OCI-LY1 (cell line): ENCODE measurements around the gene PRR15L.
"Not testable (repeated sequence)": the region's sequence is repeated elsewhere in the genome, so short reads cannot be mapped to it uniquely, and the experiment has no call there.

Experiments used
- H2AFZ ChIP-seq: fragments of 200-600 bp; sonication (generic), shearing (Covaris generic); 2 replicates; pipeline ENCODE4 v1.6.0; 2014; ENCODE audit warnings: antibody characterized with exemption, mild to moderate bottlenecking, low read length
- H3F3A ChIP-seq: fragments of 200-600 bp; sonication (generic), shearing (Covaris generic); 2 replicates; pipeline ENCODE4 v1.6.0; 2014; ENCODE audit warnings: mild to moderate bottlenecking, antibody characterized with exemption, low read length, moderate library complexity; ENCODE audit not compliant: insufficient read depth
- H3K27ac ChIP-seq: fragments of 200-600 bp; sonication (generic); 2 replicates; pipeline ENCODE4 v1.5.1; 2014; ENCODE audit warnings: low read length, mixed run types, mild to moderate bottlenecking, low read depth; ENCODE audit not compliant: poor library complexity, severe bottlenecking
- H3K27me3 ChIP-seq: fragments of 200-600 bp; sonication (generic); 2 replicates; pipeline ENCODE4 v1.6.0; 2014; ENCODE audit warnings: antibody characterized with exemption, mild to moderate bottlenecking, low read length, moderate library complexity; ENCODE audit not compliant: insufficient read depth
- H3K36me3 ChIP-seq: fragments of 200-600 bp; sonication (generic); 2 replicates; pipeline ENCODE4 v1.6.1; 2014; ENCODE audit warnings: mild to moderate bottlenecking, antibody characterized with exemption, low read length, moderate library complexity, mixed read lengths; ENCODE audit not compliant: insufficient read depth
- H3K4me1 ChIP-seq: fragments of 200-600 bp; sonication (generic); 2 replicates; pipeline ENCODE4 v1.5.1; 2014; ENCODE audit warnings: mild to moderate bottlenecking, low read length, moderate library complexity; ENCODE audit not compliant: insufficient read depth, severe bottlenecking
- H3K4me2 ChIP-seq: fragments of 200-600 bp; sonication (generic), shearing (Covaris generic); 2 replicates; pipeline ENCODE4 v1.6.1; 2014; ENCODE audit warnings: low read length
- H3K4me3 ChIP-seq: fragments of 200-600 bp; sonication (generic); 2 replicates; pipeline ENCODE4 v1.5.1; 2014; ENCODE audit warnings: low read length, low read depth, mild to moderate bottlenecking, mixed read lengths; ENCODE audit not compliant: poor library complexity, severe bottlenecking
- H3K79me2 ChIP-seq: fragments of 200-600 bp; shearing (Covaris generic); 2 replicates; pipeline ENCODE4 v1.6.1; 2016; ENCODE audit warnings: mixed run types, low read length, mixed read lengths; ENCODE audit not compliant: insufficient read depth
- H3K9ac ChIP-seq: fragments of 200-600 bp; sonication (generic), shearing (Covaris generic); 2 replicates; pipeline ENCODE4 v1.6.1; 2014; ENCODE audit warnings: mild to moderate bottlenecking, low read length, mixed read lengths
- H3K9me2 ChIP-seq: fragments of 200-600 bp; sonication (generic), shearing (Covaris generic); 2 replicates; pipeline ENCODE4 v1.6.1; 2014; ENCODE audit warnings: low read depth, mild to moderate bottlenecking, low read length, mixed read lengths
- H3K9me3 ChIP-seq: fragments of 200-600 bp; shearing (Covaris generic); 2 replicates; pipeline ENCODE4 v1.6.1; 2014; ENCODE audit warnings: low read length, mixed read lengths
- H4K20me1 ChIP-seq: fragments of 200-600 bp; sonication (generic), shearing (Covaris generic); 2 replicates; pipeline ENCODE4 v1.6.0; 2016; ENCODE audit warnings: mild to moderate bottlenecking, low read length; ENCODE audit not compliant: insufficient read depth
- CTCF ChIP-seq: fragments of 200-600 bp; sonication (generic), shearing (Covaris generic); IDR thresholded peaks from 2 replicates; pipeline ENCODE4 v1.5.1; 2017; ENCODE audit warnings: mild to moderate bottlenecking, antibody characterized with exemption, low read length, moderate library complexity, mixed read lengths
- EZH2 ChIP-seq: fragments of 200-600 bp; sonication (generic), shearing (Covaris generic); IDR thresholded peaks from 2 replicates; pipeline ENCODE4 v1.8.0; 2017; ENCODE audit warnings: borderline replicate concordance, mixed run types, mild to moderate bottlenecking, antibody characterized with exemption, low read length, moderate library complexity, mixed read lengths

PRR15L gene

DNA sequence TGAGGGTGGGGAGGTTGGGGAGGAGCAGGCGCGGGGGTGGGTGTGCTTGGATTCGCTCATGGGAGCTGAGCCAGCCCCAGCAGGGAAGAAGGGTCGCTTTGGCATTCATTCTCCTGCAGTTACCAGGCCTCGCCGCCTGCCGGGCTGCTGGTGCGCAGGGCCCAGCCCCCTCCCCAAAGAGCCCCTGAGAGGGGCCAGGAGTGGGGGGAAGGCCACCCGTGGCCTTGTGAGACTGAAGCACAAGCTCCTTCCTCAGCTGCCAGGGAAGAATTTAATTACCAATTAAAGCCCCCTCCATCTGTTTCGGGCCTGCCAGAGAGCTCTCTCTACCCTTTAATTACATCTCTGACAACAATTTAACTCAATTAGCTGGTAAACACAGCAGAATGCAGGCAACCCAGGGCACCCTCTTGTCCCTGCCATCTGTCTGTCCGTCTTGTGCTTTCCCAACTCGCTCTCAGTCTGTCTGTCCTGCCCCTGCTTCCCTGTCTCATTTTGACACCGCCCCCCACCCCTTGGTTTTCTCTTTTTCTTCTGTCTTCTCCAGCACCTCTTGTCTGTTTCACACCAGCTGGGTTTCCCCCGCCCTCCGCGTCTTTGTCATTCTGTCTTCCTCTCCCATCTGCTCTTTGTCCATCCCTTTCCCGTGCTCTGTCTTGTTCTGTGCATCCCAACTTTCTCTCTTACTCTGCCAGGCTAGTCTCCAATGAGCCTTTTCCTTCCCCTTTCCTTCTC is 45.9 kb upstream of the PRR15L start:
- Histone ChIP-seq H3K79me2 (no peaks in the 10 kb centered on the region), H3F3A (no peaks in the 10 kb centered on the region), H3K4me3 (no peak overlapping the region), H3K4me1 (peaks cover 8% of the 10 kb centered on the region), H3K9me3 (no peaks in the 10 kb centered on the region), H3K36me3 (no peaks in the 10 kb centered on the region), H4K20me1 (no peaks in the 10 kb centered on the region), H2AFZ (no peak overlapping the region), H3K27me3 (no peaks in the 10 kb centered on the region; the same call in 1 of the 2 replicates), H3K27ac (no peak overlapping the region), H3K4me2 (no peak overlapping the region), H3K9ac (no peak overlapping the region), H3K9me2 (no peaks in the 10 kb centered on the region)
- no peak for TF ChIP-seq EZH2
- no peak for TF ChIP-seq CTCF

GRCh38 chr17:48002916-48003416 is 45.3 kb upstream of the PRR15L start:
- Histone ChIP-seq H3K4me2 (no peak overlapping the region), H3K9me2 (no peaks in the 10 kb centered on the region), H2AFZ (no peak overlapping the region), H4K20me1 (no peaks in the 10 kb centered on the region), H3K27ac (no peak overlapping the region), H3F3A (no peaks in the 10 kb centered on the region), H3K9ac (no peak overlapping the region), H3K4me1 (peaks cover 8% of the 10 kb centered on the region), H3K4me3 (no peak overlapping the region), H3K79me2 (no peaks in the 10 kb centered on the region), H3K9me3 (no peaks in the 10 kb centered on the region), H3K36me3 (no peaks in the 10 kb centered on the region), H3K27me3 (no peaks in the 10 kb centered on the region)
- TF ChIP-seq EZH2 (no peak), CTCF (no peak)

GRCh38 chr17:48002266-48002915 is 44.7 kb upstream of the PRR15L start:
- no peak overlapping the region for H3K4me2 ChIP-seq
- H3K9ac ChIP-seq, result no peak overlapping the region
- H3K27me3 ChIP-seq, result no peaks in the 10 kb centered on the region
- H3K36me3 ChIP-seq, result no peaks in the 10 kb centered on the region
- peaks cover 8% of the 10 kb centered on the region for H3K4me1 ChIP-seq
- H4K20me1 ChIP-seq, result no peaks in the 10 kb centered on the region
- no peaks in the 10 kb centered on the region for H3K9me2 ChIP-seq
- H2AFZ ChIP-seq, result no peak overlapping the region
- H3K4me3 ChIP-seq, result no peak overlapping the region
- H3K79me2 ChIP-seq, result no peaks in the 10 kb centered on the region
- no peaks in the 10 kb centered on the region for H3K9me3 ChIP-seq
- TF ChIP-seq EZH2 (no peak), CTCF (no peak)
- H3K27ac ChIP-seq, result no peak overlapping the region
- H3F3A ChIP-seq, result no peaks in the 10 kb centered on the region

DNA sequence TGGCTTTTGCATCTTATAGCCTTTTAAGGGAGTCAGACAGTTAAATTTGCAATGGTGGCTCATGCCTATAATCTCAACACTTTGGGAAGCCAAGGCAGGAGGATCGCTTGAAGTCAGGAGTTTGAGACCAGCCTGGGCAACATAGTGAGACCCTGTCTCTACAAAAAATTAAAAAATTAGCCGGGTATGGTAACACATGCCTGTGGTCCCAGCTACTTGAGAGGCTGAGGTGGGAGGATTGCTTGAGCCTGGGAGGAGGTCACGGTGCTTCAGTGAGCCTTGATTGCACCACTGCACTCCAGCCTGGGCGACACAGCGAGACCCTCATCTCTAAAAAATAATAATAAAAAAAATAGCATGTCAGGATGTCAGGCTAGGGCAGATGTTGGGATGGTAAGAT is 44.0 kb upstream of the PRR15L start:
- H3K27me3 ChIP-seq, H3K4me3 ChIP-seq, H2AFZ ChIP-seq, H3K79me2 ChIP-seq, H3F3A ChIP-seq, H3K36me3 ChIP-seq, H3K27ac ChIP-seq, H3K9me3 ChIP-seq, H3K4me2 ChIP-seq, H3K9ac ChIP-seq, H4K20me1 ChIP-seq, H3K9me2 ChIP-seq, H3K4me1 ChIP-seq: not testable (repeated sequence)
